Measurements from ENCODE around the gene AMZ1.

AMZ1 gene

GRCh38 chr7:2713370-2713769 is 25.4 kb downstream of the AMZ1 start:
- H4K20me1 ChIP-seq (ENCODE audit: insufficient read depth, low read length), result peaks cover 5% of the 10 kb centered on the region
- H3K4me3 ChIP-seq (ENCODE audit: low read depth in 1 of 2, low read length in 2 of 2), result no peak overlapping the region
- DNase-seq (no peak), ATAC-seq (ENCODE audit: insufficient read depth, low read depth) (no peak)
- peak overlapping the region; percentile 45 for H3K27ac ChIP-seq (ENCODE audit: low read length)
- no peaks in the 10 kb centered on the region for H3K79me2 ChIP-seq (ENCODE audit: insufficient read depth, low read length)
- H3K9me3 ChIP-seq (ENCODE audit: insufficient read depth, low read length, severe bottlenecking), result no peaks in the 10 kb centered on the region
- TF ChIP-seq CTCF (IDR thresholded peaks at IDR 0.05; ENCODE audit: borderline replicate concordance, extremely low read depth, low read length, poor library complexity, severe bottlenecking) (peak; percentile 31), EZH2 (IDR thresholded peaks at IDR 0.05; ENCODE audit: borderline replicate concordance, low read depth, low read length, severe bottlenecking) (no peak)
- H3K9ac ChIP-seq (ENCODE audit: low read depth, low read length), result no peak overlapping the region
- H3K27me3 ChIP-seq (ENCODE audit: insufficient read depth, low read length, poor library complexity), result no peaks in the 10 kb centered on the region
- H3K4me1 ChIP-seq (ENCODE audit: insufficient read depth, low read length), result peaks cover 66% of the 10 kb centered on the region
- H3K4me2 ChIP-seq (ENCODE audit: insufficient read depth, low read length), result no peak overlapping the region
- H3K36me3 ChIP-seq (ENCODE audit: insufficient read depth, low read length), result peaks cover 4% of the 10 kb centered on the region
- no peak overlapping the region for H2AFZ ChIP-seq (ENCODE audit: low read depth, low read length)

GRCh38 chr7:2713978-2714377 is 26.0 kb downstream of the AMZ1 start:
- Histone ChIP-seq H3K36me3 (ENCODE audit: insufficient read depth, low read length) (peaks cover 8% of the 10 kb centered on the region), H3K79me2 (ENCODE audit: insufficient read depth, low read length) (no peaks in the 10 kb centered on the region), H3K9ac (ENCODE audit: low read depth, low read length) (no peak overlapping the region), H3K4me2 (ENCODE audit: insufficient read depth, low read length) (no peak overlapping the region), H2AFZ (ENCODE audit: low read depth, low read length) (no peak overlapping the region), H4K20me1 (ENCODE audit: insufficient read depth, low read length) (peaks cover 5% of the 10 kb centered on the region), H3K4me3 (ENCODE audit: low read depth in 1 of 2, low read length in 2 of 2) (no peak overlapping the region), H3K9me3 (ENCODE audit: insufficient read depth, low read length, severe bottlenecking) (no peaks in the 10 kb centered on the region), H3K4me1 (ENCODE audit: insufficient read depth, low read length) (peaks cover 66% of the 10 kb centered on the region), H3K27ac (ENCODE audit: low read length) (peak overlapping the region; percentile 10; the same call in 1 of the 2 replicates), H3K27me3 (ENCODE audit: insufficient read depth, low read length, poor library complexity) (no peaks in the 10 kb centered on the region)
- ATAC-seq (ENCODE audit: insufficient read depth, low read depth) (no peak), DNase-seq (no peak)
- TF ChIP-seq CTCF (IDR thresholded peaks at IDR 0.05; ENCODE audit: borderline replicate concordance, extremely low read depth, low read length, poor library complexity, severe bottlenecking), result no peak
- no peak for TF ChIP-seq EZH2 (IDR thresholded peaks at IDR 0.05; ENCODE audit: borderline replicate concordance, low read depth, low read length, severe bottlenecking)

DNA sequence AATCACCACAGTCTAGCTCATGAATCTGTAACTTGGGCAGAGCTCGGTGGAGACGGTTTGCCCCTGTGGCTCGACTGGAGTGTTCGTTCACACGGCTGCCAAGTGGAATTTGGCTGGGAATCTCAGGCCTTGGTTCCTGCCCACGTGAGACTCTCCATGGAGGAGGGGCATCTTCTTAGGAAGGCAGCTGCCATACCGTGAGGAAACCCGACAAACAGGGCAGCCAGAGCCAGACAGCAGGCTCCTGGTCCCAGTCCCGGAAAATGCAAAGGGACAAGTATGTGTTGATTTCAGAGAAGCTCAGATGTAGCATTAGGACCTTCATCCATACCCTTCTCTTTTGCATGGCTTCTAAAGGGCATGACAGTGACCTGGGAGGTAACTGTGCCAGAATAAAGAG is 26.6 kb downstream of the AMZ1 start:
- DNase-seq, result no peak
- H4K20me1 ChIP-seq (ENCODE audit: insufficient read depth, low read length), result peaks cover 5% of the 10 kb centered on the region
- no peak overlapping the region for H3K4me2 ChIP-seq (ENCODE audit: insufficient read depth, low read length)
- H3K27me3 ChIP-seq (ENCODE audit: insufficient read depth, low read length, poor library complexity), result no peaks in the 10 kb centered on the region
- H2AFZ ChIP-seq (ENCODE audit: low read depth, low read length), result no peak overlapping the region
- no peak overlapping the region for H3K9ac ChIP-seq (ENCODE audit: low read depth, low read length)
- peaks cover 61% of the 10 kb centered on the region for H3K4me1 ChIP-seq (ENCODE audit: insufficient read depth, low read length)
- no peaks in the 10 kb centered on the region for H3K9me3 ChIP-seq (ENCODE audit: insufficient read depth, low read length, severe bottlenecking)
- no peaks in the 10 kb centered on the region for H3K79me2 ChIP-seq (ENCODE audit: insufficient read depth, low read length)
- no peak overlapping the region for H3K27ac ChIP-seq (ENCODE audit: low read length)
- H3K36me3 ChIP-seq (ENCODE audit: insufficient read depth, low read length), result peaks cover 8% of the 10 kb centered on the region
- no peak for TF ChIP-seq EZH2 (IDR thresholded peaks at IDR 0.05; ENCODE audit: borderline replicate concordance, low read depth, low read length, severe bottlenecking)
- no peak for TF ChIP-seq CTCF (IDR thresholded peaks at IDR 0.05; ENCODE audit: borderline replicate concordance, extremely low read depth, low read length, poor library complexity, severe bottlenecking)
- no peak for ATAC-seq (ENCODE audit: insufficient read depth, low read depth)
- no peak overlapping the region for H3K4me3 ChIP-seq (ENCODE audit: low read depth in 1 of 2, low read length in 2 of 2)
